ENCODE measurements around the gene SNX8. TPM values are rescaled to one million over a fixed set of nuclear protein-coding genes. Genes with fewer than 3 reads are reported as not detected.
A peak's percentile ranks its signal among the peaks of the same experiment; 100 is the strongest.
"Not testable (repeated sequence)": the region's sequence is repeated elsewhere in the genome, so short reads cannot be mapped to it uniquely, and the experiment has no call there.

Gene SNX8
- total RNA-seq, 2 donors from 2014 or later, result 23.7 to 31.8 TPM

- no peak for ATAC-seq (replicated peaks)
- H3K36me3 Mint-ChIP-seq (ENCODE audit: low read depth), result no peaks in the 10 kb centered on the region
- H3K27ac Mint-ChIP-seq, result no peak overlapping the region
- no peak overlapping the region for H3K4me3 Mint-ChIP-seq
- H3K9me3 Mint-ChIP-seq, result no peaks in the 10 kb centered on the region
- no peaks in the 10 kb centered on the region for H3K4me1 Mint-ChIP-seq
- no peaks in the 10 kb centered on the region for H3K27me3 Mint-ChIP-seq
These were observed 43.7 kb downstream of the SNX8 start for GRCh38 chr7:2270495-2270894.

- H3K9me3 Mint-ChIP-seq, result no peaks in the 10 kb centered on the region
- H3K4me1 Mint-ChIP-seq, result no peaks in the 10 kb centered on the region
- H3K27ac Mint-ChIP-seq, result no peak overlapping the region
- H3K27me3 Mint-ChIP-seq, result no peaks in the 10 kb centered on the region
- ATAC-seq (replicated peaks), result no peak
- H3K4me3 Mint-ChIP-seq, result no peak overlapping the region
- no peaks in the 10 kb centered on the region for H3K36me3 Mint-ChIP-seq (ENCODE audit: low read depth)
These were observed 44.2 kb downstream of the SNX8 start for GRCh38 chr7:2269991-2270460.

GRCh38 chr7:2269089-2269990, 44.9 kb downstream of the SNX8 start:
- H3K27ac Mint-ChIP-seq; H3K27me3 Mint-ChIP-seq; H3K4me3 Mint-ChIP-seq; ATAC-seq (replicated peaks); H3K36me3 Mint-ChIP-seq (ENCODE audit: low read depth); H3K9me3 Mint-ChIP-seq; H3K4me1 Mint-ChIP-seq: not testable (repeated sequence)

GRCh38 chr7:2266911-2267310, 47.3 kb downstream of the SNX8 start:
- no peaks in the 10 kb centered on the region for H3K27me3 Mint-ChIP-seq
- H3K4me1 Mint-ChIP-seq, result peaks cover under 1% of the 10 kb centered on the region
- no peak overlapping the region for H3K4me3 Mint-ChIP-seq
- peaks cover 7% of the 10 kb centered on the region for H3K36me3 Mint-ChIP-seq (ENCODE audit: low read depth)
- H3K9me3 Mint-ChIP-seq, result no peaks in the 10 kb centered on the region
- no peak for ATAC-seq (replicated peaks)
- no peak overlapping the region for H3K27ac Mint-ChIP-seq

GRCh38 chr7:2264158-2264557, 50.1 kb downstream of the SNX8 start:
- Mint-ChIP-seq H3K9me3 (no peaks in the 10 kb centered on the region), H3K36me3 (ENCODE audit: low read depth) (peaks cover 7% of the 10 kb centered on the region), H3K4me1 (peaks cover 5% of the 10 kb centered on the region), H3K27ac (no peak overlapping the region), H3K4me3 (no peak overlapping the region), H3K27me3 (no peaks in the 10 kb centered on the region)
- no peak for ATAC-seq (replicated peaks)

- Mint-ChIP-seq H3K27me3 (no peaks in the 10 kb centered on the region), H3K4me1 (peaks cover 5% of the 10 kb centered on the region), H3K36me3 (ENCODE audit: low read depth) (peaks cover 7% of the 10 kb centered on the region), H3K27ac (no peak overlapping the region), H3K4me3 (no peak overlapping the region), H3K9me3 (no peaks in the 10 kb centered on the region)
- no peak for ATAC-seq (replicated peaks)
These were observed 51.1 kb downstream of the SNX8 start for GRCh38 chr7:2263176-2263575.

GRCh38 chr7:2261611-2262010, 52.6 kb downstream of the SNX8 start:
- Mint-ChIP-seq H3K27me3 (no peaks in the 10 kb centered on the region), H3K4me3 (peak overlapping the region; percentile 45), H3K27ac (peak overlapping the region; percentile 85), H3K9me3 (no peaks in the 10 kb centered on the region), H3K4me1 (peaks cover 5% of the 10 kb centered on the region), H3K36me3 (ENCODE audit: low read depth) (peaks cover 7% of the 10 kb centered on the region)
- ATAC-seq (replicated peaks), result peak; percentile 18

- Mint-ChIP-seq H3K4me3 (peak overlapping the region; percentile 45), H3K36me3 (ENCODE audit: low read depth) (peaks cover 7% of the 10 kb centered on the region), H3K27ac (no peak overlapping the region), H3K4me1 (peaks cover 5% of the 10 kb centered on the region), H3K27me3 (no peaks in the 10 kb centered on the region), H3K9me3 (no peaks in the 10 kb centered on the region)
- ATAC-seq (replicated peaks), result no peak
These were observed 53.4 kb downstream of the SNX8 start for GRCh38 chr7:2260820-2261219.

- peaks cover 7% of the 10 kb centered on the region for H3K36me3 Mint-ChIP-seq (ENCODE audit: low read depth)
- no peak overlapping the region for H3K4me3 Mint-ChIP-seq
- H3K9me3 Mint-ChIP-seq, result no peaks in the 10 kb centered on the region
- no peaks in the 10 kb centered on the region for H3K27me3 Mint-ChIP-seq
- no peak for ATAC-seq (replicated peaks)
- no peak overlapping the region for H3K27ac Mint-ChIP-seq
- H3K4me1 Mint-ChIP-seq, result peaks cover 5% of the 10 kb centered on the region
These were observed 54.8 kb downstream of the SNX8 start for GRCh38 chr7:2259480-2259879.

GRCh38 chr7:2258661-2259365, 55.4 kb downstream of the SNX8 start:
- H3K4me3 Mint-ChIP-seq, result no peak overlapping the region
- peaks cover 5% of the 10 kb centered on the region for H3K4me1 Mint-ChIP-seq
- ATAC-seq (replicated peaks), result no peak
- H3K36me3 Mint-ChIP-seq (ENCODE audit: low read depth), result peaks cover under 1% of the 10 kb centered on the region
- H3K9me3 Mint-ChIP-seq, result no peaks in the 10 kb centered on the region
- H3K27ac Mint-ChIP-seq, result no peak overlapping the region
- no peaks in the 10 kb centered on the region for H3K27me3 Mint-ChIP-seq

- no peak overlapping the region for H3K27ac Mint-ChIP-seq
- peaks cover 5% of the 10 kb centered on the region for H3K4me1 Mint-ChIP-seq
- H3K36me3 Mint-ChIP-seq (ENCODE audit: low read depth), result no peaks in the 10 kb centered on the region
- ATAC-seq (replicated peaks), result no peak
- no peaks in the 10 kb centered on the region for H3K9me3 Mint-ChIP-seq
- H3K27me3 Mint-ChIP-seq, result no peaks in the 10 kb centered on the region
- no peak overlapping the region for H3K4me3 Mint-ChIP-seq
These were observed 56.6 kb downstream of the SNX8 start for GRCh38 chr7:2257651-2258050.

- no peaks in the 10 kb centered on the region for H3K27me3 Mint-ChIP-seq
- no peaks in the 10 kb centered on the region for H3K36me3 Mint-ChIP-seq (ENCODE audit: low read depth)
- ATAC-seq (replicated peaks), result no peak
- no peaks in the 10 kb centered on the region for H3K9me3 Mint-ChIP-seq
- peaks cover 5% of the 10 kb centered on the region for H3K4me1 Mint-ChIP-seq
- no peak overlapping the region for H3K27ac Mint-ChIP-seq
- H3K4me3 Mint-ChIP-seq, result no peak overlapping the region
These were observed 57.1 kb downstream of the SNX8 start for GRCh38 chr7:2257046-2257551.

- Mint-ChIP-seq H3K36me3 (ENCODE audit: low read depth) (no peaks in the 10 kb centered on the region), H3K27me3 (no peaks in the 10 kb centered on the region), H3K4me1 (peaks cover under 1% of the 10 kb centered on the region), H3K4me3 (no peak overlapping the region), H3K27ac (no peak overlapping the region), H3K9me3 (no peaks in the 10 kb centered on the region)
- no peak for ATAC-seq (replicated peaks)
These were observed 57.8 kb downstream of the SNX8 start for GRCh38 chr7:2256306-2257045.
